ENCODE data around the gene SNX24. TPM values are rescaled to one million over a fixed set of nuclear protein-coding genes. Genes with fewer than 3 reads are reported as not detected.
"Not testable (repeated sequence)": the region's sequence is repeated elsewhere in the genome, so short reads cannot be mapped to it uniquely, and the experiment has no call there.

SNX24 gene
- total RNA-seq, 1 donor from 2014 or later = 20.4 TPM

GRCh38 chr5:122967085-122967484 lies 121.7 kb downstream of the SNX24 start:
- DNase-seq (ENCODE audit: low spot score, unreplicated experiment) = no peak
- Mint-ChIP-seq H3K4me3 (ENCODE audit: low read depth) (no peak overlapping the region), H3K36me3 (ENCODE audit: insufficient read depth) (no peaks in the 10 kb centered on the region), H3K27ac (no peak overlapping the region), H3K4me1 (ENCODE audit: low read depth) (peaks cover 10% of the 10 kb centered on the region), H3K27me3 (no peaks in the 10 kb centered on the region), H3K9me3 (ENCODE audit: low read depth) (no peaks in the 10 kb centered on the region)
- TF ChIP-seq, protein P1, sequence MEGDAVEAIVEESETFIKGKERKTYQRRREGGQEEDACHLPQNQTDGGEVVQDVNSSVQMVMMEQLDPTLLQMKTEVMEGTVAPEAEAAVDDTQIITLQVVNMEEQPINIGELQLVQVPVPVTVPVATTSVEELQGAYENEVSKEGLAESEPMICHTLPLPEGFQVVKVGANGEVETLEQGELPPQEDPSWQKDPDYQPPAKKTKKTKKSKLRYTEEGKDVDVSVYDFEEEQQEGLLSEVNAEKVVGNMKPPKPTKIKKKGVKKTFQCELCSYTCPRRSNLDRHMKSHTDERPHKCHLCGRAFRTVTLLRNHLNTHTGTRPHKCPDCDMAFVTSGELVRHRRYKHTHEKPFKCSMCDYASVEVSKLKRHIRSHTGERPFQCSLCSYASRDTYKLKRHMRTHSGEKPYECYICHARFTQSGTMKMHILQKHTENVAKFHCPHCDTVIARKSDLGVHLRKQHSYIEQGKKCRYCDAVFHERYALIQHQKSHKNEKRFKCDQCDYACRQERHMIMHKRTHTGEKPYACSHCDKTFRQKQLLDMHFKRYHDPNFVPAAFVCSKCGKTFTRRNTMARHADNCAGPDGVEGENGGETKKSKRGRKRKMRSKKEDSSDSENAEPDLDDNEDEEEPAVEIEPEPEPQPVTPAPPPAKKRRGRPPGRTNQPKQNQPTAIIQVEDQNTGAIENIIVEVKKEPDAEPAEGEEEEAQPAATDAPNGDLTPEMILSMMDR (IDR thresholded peaks at IDR 0.05; ENCODE audit: unreplicated experiment) = no peak

DNA sequence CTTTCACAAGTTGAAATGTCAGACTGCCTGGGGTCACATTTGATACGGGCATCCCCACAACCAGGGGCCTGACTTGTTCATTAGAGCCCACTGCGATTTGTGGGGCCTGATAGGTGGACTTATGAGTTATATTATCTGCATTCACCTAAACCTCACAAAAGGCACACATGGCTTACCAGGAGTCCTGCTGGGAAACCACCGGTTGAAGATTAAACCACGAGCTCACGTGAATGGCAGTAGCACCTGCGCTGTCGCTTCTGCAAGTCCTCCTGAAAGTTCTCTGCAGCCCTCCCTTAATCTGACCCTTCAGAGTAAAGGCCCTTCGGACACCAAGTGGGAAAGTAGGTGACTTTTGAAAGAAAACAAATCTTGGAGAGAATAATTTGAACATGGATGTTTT lies 122.2 kb downstream of the SNX24 start:
- TF ChIP-seq, protein P1 (IDR thresholded peaks at IDR 0.05; ENCODE audit: unreplicated experiment) = no peak
- no peaks in the 10 kb centered on the region for H3K36me3 Mint-ChIP-seq (ENCODE audit: insufficient read depth)
- no peak overlapping the region for H3K4me3 Mint-ChIP-seq (ENCODE audit: low read depth)
- no peak overlapping the region for H3K27ac Mint-ChIP-seq
- peaks cover 10% of the 10 kb centered on the region for H3K4me1 Mint-ChIP-seq (ENCODE audit: low read depth)
- H3K9me3 Mint-ChIP-seq (ENCODE audit: low read depth) = no peaks in the 10 kb centered on the region
- H3K27me3 Mint-ChIP-seq = no peaks in the 10 kb centered on the region
- DNase-seq (ENCODE audit: low spot score, unreplicated experiment) = no peak

DNA sequence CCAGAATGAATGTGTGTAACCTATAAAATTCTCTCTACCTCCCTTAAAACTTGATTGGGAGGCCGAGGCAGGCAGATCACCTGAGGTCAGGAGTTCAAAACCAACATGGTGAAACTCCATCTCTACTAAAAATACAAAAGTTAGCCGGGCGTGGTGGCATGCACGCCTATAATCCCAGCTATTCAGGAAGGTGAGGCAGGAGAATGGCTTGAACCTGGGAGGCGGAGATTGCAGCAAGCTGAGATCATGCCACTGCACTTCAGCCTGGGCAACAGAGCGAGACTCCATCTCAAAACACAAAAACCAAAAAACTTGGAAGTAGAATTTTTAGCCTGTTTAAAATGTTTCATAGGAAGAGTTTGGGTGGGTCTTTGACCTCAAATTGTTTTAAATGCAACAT lies 122.6 kb downstream of the SNX24 start:
- not testable (repeated sequence) for H3K4me3 Mint-ChIP-seq (ENCODE audit: low read depth); H3K36me3 Mint-ChIP-seq (ENCODE audit: insufficient read depth); H3K9me3 Mint-ChIP-seq (ENCODE audit: low read depth); H3K27me3 Mint-ChIP-seq; DNase-seq (ENCODE audit: low spot score, unreplicated experiment); H3K4me1 Mint-ChIP-seq (ENCODE audit: low read depth); H3K27ac Mint-ChIP-seq

DNA sequence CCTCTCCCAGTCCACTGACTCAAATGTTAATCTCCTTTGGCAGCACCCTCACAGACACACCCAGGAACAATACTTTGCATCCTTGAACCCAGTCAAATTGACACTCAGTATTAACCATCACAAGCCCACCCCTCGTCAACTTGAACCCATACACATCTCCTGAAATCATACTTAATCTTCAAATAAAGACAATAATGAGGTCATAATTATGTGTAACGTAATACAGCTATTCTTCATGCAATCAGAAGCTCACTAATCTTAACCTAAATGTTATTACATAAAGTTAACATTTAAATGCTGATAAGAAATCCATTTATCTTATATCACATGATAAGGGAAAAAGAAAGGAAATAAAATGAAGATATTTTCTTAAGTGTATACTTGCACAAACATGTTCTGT lies 125.9 kb downstream of the SNX24 start:
- DNase-seq (ENCODE audit: low spot score, unreplicated experiment) = no peak
- TF ChIP-seq, protein P1 (IDR thresholded peaks at IDR 0.05; ENCODE audit: unreplicated experiment) = no peak
- H3K36me3 Mint-ChIP-seq (ENCODE audit: insufficient read depth) = peaks cover 4% of the 10 kb centered on the region
- no peak overlapping the region for H3K4me3 Mint-ChIP-seq (ENCODE audit: low read depth)
- H3K27ac Mint-ChIP-seq = no peak overlapping the region
- no peaks in the 10 kb centered on the region for H3K27me3 Mint-ChIP-seq
- H3K9me3 Mint-ChIP-seq (ENCODE audit: low read depth) = peaks cover 5% of the 10 kb centered on the region
- H3K4me1 Mint-ChIP-seq (ENCODE audit: low read depth) = peaks cover 6% of the 10 kb centered on the region

DNA sequence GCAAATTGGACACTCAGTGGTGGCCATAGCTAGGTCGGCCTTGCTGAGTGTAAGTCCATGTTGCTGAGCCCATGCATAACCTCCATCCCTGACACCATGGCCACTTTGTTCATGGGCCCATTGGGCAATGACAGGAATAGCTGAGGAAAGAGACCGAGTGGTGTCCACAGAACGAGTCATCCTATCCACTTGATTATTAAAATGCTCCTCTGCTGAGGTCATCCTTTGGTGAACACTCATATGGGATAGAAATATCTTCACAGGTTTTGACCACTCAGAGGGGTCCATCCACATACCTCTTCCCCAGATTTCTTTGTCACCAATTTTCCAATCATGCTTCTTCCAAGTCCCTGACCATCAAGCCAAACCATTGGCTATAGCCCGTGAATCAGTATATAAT lies 127.5 kb downstream of the SNX24 start:
- peaks cover 17% of the 10 kb centered on the region for H3K4me1 Mint-ChIP-seq (ENCODE audit: low read depth)
- TF ChIP-seq, protein P1 (IDR thresholded peaks at IDR 0.05; ENCODE audit: unreplicated experiment) = no peak
- no peak for DNase-seq (ENCODE audit: low spot score, unreplicated experiment)
- H3K9me3 Mint-ChIP-seq (ENCODE audit: low read depth) = peaks cover 5% of the 10 kb centered on the region
- peaks cover 4% of the 10 kb centered on the region for H3K36me3 Mint-ChIP-seq (ENCODE audit: insufficient read depth)
- no peaks in the 10 kb centered on the region for H3K27me3 Mint-ChIP-seq
- no peak overlapping the region for H3K4me3 Mint-ChIP-seq (ENCODE audit: low read depth)
- no peak overlapping the region for H3K27ac Mint-ChIP-seq

DNA sequence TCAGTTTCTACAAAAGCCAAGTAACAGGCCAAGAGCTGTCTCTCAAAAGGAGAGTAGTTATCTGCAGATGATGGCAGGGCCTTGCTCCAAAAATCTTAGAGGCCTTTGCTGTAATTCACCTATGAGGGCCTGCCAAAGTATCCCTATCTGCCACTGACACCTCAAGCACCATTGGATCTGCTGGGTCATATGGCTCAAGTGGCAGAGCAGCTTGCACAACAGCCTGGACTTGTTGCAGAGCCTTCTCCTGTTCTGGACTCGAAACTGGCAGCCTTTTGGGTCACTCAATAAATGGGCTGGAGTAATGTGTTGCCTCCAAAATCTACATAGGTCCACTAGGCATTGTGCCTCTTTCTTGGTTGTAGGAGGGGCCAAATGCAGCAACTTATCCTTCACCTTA lies 128.3 kb downstream of the SNX24 start:
- peaks cover 26% of the 10 kb centered on the region for H3K4me1 Mint-ChIP-seq (ENCODE audit: low read depth)
- not testable (repeated sequence) for H3K4me3 Mint-ChIP-seq (ENCODE audit: low read depth); DNase-seq (ENCODE audit: low spot score, unreplicated experiment); H3K36me3 Mint-ChIP-seq (ENCODE audit: insufficient read depth); H3K27ac Mint-ChIP-seq; H3K27me3 Mint-ChIP-seq; H3K9me3 Mint-ChIP-seq (ENCODE audit: low read depth)

GRCh38 chr5:122974251-122974650 lies 128.8 kb downstream of the SNX24 start:
- DNase-seq (ENCODE audit: low spot score, unreplicated experiment); H3K4me3 Mint-ChIP-seq (ENCODE audit: low read depth); H3K9me3 Mint-ChIP-seq (ENCODE audit: low read depth); H3K36me3 Mint-ChIP-seq (ENCODE audit: insufficient read depth); H3K27me3 Mint-ChIP-seq; H3K27ac Mint-ChIP-seq: not testable (repeated sequence)
- H3K4me1 Mint-ChIP-seq (ENCODE audit: low read depth) = peaks cover 31% of the 10 kb centered on the region
